UCSD-AML1 (cell line): Measurements from ENCODE around the gene STBD1.
"Not testable (repeated sequence)": the region's sequence is repeated elsewhere in the genome, so short reads cannot be mapped to it uniquely, and the experiment has no call there.

Experiments
- DNase-seq: peaks from one replicate; lab custom pipeline; 2025; ENCODE audit not compliant: unreplicated experiment; lab: John Stamatoyannopoulos, UW

The STBD1 gene

DNA sequence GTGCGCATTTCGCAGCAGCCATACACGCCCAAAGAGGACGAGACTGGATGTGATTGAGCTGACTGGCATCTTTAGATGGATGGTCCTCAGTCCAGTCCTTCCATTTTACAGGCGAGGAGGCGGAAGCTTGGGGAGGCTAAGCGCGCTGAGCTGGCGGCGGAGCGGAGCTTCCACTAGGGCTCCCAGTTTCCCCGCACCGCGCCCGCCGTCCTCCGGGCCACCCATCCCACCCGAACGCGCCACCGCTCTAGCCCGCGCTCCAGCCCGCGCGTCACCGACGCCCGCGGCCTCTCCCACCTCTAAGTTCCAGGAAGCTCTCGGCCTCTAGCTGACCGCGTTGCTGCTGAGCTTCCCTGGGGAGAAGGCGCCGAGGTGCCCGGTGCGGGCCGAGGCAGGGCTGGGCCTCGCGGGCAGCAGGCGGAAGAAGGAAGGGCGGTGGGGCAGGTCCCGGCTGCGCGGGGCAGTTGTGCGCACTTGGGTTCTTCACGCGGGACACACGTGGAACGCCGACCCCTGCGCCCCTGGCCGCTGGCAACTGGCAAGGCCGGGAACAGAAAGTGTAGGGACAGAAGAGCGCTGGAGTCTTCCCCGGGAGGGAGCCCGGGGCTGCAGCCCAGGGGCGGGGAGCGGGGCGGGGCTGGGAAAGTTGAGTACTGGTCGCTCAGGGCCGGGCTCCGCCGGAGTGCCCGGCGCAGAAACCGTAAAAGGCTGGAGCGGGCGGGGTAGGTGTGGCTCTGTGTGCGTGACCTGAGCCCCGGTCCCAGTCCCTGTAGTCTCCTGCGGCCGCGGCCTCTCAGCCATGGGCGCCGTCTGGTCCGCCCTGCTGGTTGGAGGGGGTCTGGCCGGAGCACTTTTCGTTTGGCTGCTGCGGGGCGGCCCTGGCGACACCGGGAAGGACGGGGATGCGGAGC is at the start of gene STBD1:
Gene STBD1 (plus strand): TSS at position 763 of the 911 bp plus-strand sequence. CDS start 37 bp downstream, at position 800.
- DNase-seq = peak; percentile 74

DNA sequence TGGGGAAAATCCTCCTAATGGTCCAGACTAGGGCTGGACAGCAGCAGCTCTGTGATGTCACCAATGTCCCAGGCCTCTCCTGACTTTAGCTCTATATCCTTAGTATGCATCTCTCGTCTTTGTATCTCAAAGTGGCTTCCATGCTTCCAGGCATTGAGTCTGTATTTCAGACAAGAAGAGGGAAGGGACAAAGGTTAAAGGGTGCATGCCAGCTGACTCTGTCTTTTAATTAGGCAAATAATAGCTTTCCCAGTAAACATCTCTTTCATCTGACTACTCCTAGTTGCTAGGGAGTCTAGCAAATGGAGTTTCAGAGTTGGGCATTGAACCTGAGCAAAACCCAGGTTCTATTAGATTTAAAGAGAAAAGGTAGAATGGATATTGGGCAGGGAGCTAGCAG is 49.6 kb upstream of the STBD1 start:
- no peak for DNase-seq

DNA sequence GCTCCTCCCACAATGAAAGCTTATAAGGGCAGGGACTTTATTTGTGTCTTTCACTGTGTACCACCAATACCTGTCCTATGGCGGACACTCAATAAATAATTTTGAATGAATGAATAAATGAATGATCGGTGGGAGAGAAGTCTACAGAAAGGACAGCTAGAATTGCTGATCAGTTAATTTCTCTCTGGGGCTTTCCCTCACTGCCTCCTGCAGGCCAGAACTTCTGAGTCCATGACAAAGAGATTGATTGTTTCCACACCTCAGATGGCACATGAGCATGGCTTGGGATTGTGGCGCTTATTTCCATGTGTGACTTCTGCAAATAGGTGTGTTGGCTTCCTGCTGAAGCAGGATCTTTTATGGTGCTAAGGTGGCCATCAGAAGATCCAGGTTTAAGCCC is 48.7 kb upstream of the STBD1 start:
- DNase-seq = no peak

DNA sequence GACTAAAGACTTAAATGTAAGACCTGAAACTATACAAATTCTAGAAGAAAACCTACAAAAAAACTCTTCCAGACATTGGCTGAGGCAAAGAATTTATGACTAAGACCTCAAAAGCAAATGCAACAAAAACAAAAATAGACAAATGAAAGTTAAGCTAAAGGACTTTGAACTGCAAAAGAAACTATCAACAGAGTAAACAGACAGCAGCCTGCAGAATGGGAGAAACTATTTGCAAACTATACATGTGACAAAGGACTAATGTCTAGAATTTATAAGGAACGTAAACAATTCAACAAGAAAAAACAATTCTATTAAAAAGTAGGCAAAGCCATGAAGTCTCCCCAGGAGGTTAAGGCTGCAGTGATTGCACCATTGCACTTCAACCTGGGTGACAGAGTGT is 46.0 kb upstream of the STBD1 start:
- DNase-seq = no peak

DNA sequence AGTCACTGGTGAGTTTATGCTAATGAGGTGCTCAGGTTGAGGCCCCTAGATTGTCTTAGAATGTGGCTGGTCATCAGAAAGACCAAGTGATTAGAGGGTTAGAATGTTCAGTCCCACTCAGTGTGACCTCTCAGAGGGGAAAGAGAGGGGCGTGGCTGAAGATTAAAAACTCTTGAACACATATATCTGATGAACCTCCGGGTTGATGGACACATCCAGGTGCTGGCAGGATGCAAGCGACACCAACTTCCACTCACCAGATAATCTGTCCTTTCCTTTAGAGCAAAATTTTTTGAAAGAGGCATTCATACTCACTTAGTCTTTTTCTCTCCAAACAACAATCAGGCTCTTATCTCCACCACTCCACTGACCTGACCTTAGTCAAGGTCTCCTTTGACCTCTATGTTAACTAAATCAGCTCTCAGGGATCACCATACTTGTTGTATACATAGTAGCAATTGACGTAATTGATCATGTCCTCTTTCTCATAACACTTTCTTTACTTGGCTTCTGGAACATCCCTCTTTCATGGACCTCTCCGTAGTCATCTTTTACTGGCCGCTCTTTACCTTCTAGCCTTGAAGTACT is 40.8 kb upstream of the STBD1 start:
- no peak for DNase-seq

DNA sequence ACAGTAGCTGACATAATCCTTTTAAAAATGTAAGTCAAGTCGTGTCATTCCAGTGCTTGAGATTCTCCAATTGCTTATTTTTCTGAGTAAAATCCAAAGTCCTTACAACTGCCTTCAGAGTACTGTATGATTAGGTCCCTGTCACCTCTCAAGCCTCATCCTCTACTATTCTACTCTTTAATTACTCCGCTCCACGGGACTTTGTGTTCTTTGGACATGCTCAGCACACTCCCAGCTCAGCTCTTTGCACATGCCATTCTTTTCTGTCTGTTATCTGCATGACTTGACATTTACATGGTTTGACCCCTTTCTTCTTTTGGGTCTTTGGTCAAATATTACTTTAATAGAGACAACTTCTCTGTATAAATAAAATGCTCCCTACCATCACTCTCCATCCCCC is 39.9 kb upstream of the STBD1 start:
- DNase-seq = no peak

DNA sequence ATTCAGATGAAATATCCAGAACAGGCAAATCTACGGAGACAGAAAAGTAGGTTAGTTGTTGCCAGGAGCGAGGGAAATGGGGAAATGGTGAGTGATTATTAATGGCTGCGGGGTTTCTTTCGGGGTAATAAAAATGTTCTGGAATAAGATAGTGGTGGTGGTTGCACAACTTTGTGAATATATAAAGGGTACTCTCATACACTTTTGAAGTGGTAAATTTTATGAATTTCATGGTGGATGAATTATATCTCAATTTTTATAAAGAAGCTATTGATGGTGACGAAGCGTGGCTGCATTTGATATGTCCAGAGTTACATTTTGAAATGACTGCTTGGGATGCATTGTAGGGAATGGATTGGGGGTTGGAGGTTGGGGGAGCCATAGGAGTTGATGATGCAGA is 38.7 kb upstream of the STBD1 start:
- DNase-seq = no peak

DNA sequence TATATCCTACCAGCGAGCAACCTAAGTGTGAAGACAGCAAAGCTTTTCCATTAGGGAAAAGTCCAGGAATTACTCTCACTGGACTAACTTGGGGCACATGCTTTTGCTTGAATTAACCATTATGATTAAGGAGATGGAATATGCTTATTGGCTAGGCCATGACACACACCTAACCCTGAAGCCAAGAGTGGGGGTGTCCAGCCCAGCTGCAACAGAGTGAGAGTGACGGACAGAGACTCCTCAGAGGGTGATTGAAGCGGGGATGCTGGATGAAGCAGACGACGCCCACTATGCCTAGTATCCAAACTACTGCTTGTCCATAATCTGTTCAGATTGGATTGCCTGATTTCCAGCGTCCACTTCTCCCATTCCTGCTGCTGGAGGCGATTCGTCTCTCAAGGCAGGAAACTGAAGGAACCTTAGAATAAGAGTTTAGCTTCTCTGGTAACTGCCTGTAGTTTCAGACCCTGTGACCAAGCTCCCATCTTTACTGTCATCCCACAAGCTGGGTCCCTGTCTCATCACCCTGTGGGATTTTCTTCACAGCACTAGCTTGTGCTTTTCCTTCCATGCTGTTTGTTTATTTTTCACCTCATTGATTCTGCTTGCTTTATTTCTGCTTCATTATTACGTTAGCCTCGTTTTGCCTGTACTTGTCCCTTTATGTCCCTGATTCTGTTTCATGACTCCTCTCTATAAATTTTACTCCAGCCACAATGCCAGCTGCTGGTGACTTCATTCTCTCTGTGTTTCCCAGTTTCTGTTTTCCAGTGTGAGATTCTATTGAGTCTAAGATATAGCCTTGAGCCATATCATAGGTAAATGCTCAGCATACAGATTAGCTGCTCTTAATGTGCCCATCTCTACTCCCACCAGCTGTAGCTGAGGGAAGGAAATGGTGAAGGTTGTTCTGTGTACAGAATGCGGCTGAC is 36.0 kb upstream of the STBD1 start:
- no peak for DNase-seq

DNA sequence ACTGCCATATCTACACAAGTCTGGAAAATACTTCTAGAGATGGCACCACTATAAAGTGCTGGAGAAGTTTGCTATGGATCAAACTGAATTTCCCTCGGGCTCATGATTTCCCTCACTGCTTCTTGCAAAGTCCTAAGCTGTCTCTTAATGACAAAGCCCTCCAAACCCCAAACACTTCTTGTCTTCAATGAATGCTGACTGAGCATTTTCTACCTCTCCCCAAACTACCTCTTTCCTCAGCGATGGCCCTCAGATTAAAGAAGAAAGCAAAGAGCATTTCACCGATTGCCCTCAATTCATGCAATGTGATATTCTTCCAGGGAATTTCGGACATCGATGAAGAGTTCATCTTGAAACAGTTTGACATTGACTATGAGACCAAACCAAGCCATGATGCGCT is 35.3 kb upstream of the STBD1 start:
- DNase-seq = no peak

DNA sequence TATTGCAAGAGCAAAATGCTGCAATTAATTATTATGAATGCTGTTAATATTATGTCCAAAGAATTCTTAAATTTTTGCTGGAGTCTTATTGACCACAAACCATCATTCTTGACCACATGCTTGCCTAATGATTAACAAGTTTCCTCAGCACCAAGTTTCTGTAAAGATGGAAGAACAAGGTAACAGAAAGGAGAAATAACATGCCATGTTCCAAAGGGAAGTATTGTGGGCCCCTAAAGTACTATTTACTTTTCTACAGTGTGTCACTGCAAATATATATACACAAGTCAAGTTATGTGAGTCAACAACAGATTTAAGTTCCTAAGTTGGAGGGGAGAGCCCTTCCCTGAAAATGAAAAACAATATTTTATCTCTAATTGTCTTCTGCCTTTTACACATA is 34.5 kb upstream of the STBD1 start:
- no peak for DNase-seq

DNA sequence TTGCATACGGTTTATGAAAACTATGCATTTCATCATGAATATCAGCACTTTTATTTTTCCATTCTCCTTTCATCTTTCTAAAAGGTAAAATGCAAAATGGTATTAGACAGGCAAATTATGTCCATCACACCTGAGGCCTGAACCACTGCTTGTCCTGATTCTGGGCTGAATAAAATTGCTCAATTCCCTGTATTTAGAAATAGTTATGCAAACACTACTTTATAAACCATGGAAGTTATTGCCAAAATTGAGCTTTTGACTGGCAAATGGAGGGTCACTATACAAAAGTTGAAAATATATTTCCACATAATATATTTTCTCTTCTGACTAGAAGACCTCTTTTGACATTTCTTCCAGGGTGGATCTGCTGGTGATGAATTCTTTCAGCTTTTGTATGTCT is 34.0 kb upstream of the STBD1 start:
- DNase-seq = no peak

DNA sequence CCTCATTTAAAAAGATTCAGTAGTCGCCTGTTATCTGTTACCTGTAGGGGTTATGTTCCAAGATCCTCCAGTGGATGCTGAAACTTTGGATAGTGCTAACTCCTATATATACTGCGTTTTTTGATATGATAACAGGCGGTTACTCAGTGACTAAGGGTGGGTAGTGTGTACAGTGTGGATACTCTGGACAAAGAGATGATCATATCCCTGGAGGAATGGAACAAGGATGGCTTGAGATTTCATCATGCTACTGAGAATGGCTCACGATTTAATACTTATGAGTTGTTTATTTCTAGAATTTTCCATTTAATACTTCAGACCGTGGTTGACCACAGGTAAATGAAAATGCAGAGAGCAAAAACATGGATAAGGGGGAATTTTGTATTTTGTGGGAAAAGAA is 33.5 kb upstream of the STBD1 start:
- no peak for DNase-seq

DNA sequence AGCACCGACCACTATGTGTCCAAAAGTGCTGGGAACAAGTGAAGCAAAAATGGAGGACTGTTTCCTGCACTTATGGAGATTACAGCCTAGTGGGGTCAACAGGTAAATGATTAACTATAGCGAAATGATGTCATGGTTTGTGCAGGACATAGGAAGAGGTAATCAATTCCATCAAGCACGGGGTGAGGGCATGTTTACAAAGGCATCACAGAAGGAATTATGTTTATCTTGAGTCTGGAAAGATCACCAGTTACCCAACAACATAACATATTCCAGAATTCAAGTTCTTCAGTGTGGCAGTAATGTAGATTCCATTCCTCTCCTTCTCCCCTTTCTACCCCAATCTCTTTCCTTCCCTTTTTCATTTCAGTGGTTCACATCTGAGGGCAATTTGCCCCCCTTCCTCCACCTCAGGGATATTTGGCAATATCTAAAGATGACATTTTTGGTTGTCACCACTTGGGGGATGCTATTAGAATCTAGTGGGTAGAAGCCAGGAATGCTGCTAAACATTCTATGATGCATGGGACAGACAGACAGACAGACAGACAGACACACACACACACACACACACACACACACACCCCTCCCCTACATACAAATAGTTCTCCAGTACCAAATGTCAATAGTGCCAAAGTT is 30.9 kb upstream of the STBD1 start:
- no peak for DNase-seq

DNA sequence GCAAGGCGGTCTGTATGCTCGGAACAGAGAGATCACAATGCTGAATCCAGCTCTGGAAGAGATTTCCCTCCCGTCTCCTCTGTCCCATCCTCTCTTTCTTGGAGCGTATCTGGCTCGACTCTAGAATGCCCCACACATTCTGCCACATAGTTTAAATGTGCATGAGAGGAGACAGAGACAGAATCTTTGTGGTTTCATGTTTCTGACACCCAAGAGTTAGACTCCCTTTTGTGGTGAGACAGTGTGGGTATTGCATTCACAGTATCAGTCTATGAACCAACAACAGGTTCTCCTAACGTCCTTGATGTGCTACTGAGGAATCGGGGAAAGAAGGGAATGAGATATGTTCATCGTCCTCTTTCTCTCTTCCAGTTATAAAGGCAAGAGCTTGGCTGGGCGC is 29.7 kb upstream of the STBD1 start:
- DNase-seq = no peak

DNA sequence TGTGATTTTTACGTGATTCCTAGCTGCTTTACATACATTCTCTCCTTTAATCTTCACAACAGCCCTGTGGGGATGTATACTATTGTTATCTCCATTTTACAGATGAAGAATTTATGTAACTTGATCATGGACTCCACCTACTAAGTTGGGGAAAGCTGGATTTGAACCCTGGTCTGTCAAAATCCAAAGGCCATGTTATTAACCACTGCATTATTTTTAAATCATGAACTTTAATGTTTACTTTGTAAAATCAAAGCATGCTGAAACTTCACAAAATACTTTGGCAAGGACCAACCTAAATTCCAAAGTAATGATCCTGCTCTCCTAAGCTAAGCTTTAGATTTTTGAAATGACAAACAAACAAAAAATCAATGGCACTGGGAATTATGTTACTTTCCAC is 28.9 kb upstream of the STBD1 start:
- no peak for DNase-seq

DNA sequence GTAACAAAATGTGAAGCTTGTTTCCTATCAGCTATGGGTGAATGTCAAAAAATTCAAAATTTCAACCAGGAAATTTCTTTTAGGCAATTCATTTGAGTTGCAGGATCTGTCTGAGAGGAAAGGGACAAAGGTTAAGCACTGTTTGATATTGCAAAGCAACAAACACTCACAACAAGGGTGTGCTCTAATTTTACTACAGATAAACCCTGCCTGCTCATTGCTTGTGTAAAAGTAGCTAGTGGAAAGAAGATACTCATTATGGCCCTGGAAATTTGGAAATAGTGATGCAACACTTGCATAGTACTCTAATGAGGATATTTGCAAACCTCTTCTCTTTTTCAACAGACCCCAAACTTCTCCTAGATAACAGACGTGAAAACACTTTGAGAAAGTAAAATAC is 27.9 kb upstream of the STBD1 start:
- DNase-seq = no peak

DNA sequence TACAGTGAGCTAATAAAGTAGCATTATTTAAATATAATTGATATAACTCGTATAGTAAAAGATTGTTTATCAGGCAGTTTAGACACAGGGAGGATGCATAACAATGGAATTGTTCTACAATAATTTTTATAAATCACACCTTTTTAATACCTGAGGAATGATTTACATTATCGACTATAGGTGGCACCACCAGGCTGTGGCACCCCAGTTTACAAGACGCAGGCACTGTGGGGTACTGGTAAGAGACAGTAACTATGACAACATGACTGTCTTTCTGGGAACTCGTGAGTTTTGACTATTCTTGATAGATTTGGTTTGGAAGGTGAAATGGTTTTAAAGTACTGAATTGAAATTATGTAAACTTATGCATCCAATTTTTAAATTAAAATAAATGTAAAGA is 27.1 kb upstream of the STBD1 start:
- DNase-seq = no peak

DNA sequence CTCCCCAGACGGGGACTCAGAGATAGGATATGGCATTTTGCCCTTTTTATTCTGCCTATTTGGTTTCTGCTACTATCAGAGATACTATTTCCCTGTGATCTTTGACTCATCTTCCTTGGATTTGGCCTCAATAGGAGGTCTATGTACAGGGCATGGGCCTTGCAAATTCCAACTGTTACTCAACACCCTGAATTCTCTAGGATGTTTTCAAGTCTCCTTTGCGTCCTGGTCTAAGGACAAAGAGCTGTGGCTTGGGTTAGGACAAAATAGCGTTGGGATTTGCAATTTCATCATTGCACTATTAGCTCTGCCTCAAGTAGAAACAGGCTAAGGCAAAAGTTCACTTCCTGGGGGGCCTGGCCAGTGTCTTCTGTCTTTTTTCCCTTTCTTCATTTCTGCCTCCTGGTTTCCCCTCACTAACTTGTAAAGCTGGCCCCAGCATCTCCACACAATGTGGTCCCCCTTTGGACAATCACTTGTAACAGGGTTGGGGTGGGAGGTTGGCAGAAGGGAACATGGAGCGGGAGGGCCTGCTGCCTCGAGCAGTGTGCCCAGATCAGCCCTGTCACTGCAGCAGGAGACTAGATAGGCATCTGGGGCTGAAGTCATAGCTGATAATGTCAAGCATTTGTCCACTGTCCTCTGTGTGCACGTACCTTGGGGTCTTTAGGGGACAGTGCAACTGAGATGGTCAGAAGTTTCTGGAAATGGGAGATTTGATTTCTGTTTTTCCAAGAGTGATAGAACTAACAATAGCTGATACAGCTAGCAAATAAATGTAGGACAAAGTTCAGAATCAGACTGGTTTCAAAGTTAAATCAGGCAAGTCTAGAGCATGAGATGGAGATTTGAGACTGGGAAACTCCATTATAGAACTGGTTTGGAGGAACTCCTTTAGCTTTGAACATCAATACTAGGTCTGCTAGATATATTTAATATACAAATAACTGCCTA is 25.8 kb upstream of the STBD1 start:
- DNase-seq = no peak

DNA sequence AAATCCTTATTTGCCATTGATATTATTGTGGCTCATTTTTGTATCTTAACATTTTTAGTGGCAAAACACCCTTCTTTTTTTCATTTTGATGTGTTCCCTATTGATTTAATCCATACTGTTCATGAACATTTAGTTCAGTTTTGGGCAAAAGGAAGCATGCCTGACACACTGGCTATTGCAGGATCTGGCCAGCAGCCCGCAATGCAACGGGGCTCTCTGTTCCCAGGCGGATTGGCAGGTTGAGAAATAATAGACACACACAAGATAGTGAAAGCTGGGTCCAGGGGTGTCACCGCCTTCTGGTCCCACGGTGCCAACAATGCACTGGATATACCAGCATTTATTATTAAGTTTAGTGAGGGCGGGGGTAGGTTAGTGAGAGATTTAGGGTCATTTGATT is 24.9 kb upstream of the STBD1 start:
- DNase-seq = not testable (repeated sequence)
